Vagina (tissue), 2 donors: Measurements from ENCODE around the gene INTS3. TPM values are rescaled to one million over a fixed set of nuclear protein-coding genes. Genes with fewer than 3 reads are reported as not detected.
A peak's percentile ranks its signal among the peaks of the same experiment; 100 is the strongest.

Experiments used
- DNase-seq, 2 donors: peaks; one replicate each; pipeline ENCODE4 v3.0.0-alpha.2; 2017; ENCODE audit errors: extremely low spot score in 2 of 2
- H3K27ac ChIP-seq: fragments of 200-600 bp; sonication (generic); one replicate; pipeline ENCODE4 v1.5.1; 2019
- H3K27me3 ChIP-seq: fragments of 200-600 bp; sonication (generic); one replicate; pipeline ENCODE4 v1.5.1; 2019
- H3K36me3 ChIP-seq, 2 donors: fragments of 200-600 bp; sonication (generic); one replicate each; pipeline ENCODE4 v1.5.1; 2017 to 2019
- H3K4me1 ChIP-seq: fragments of 200-600 bp; sonication (generic); one replicate; pipeline ENCODE4 v1.5.1; 2019
- H3K4me3 ChIP-seq, 2 donors: fragments of 200-600 bp; sonication (generic); 1 replicate in 1 of 2; 2 replicates in 1 of 2; pipeline ENCODE4 v1.5.1; 2016 to 2019
- H3K9me3 ChIP-seq: fragments of 200-600 bp; sonication (generic); one replicate; pipeline ENCODE4 v1.5.1; 2019
- POLR2A ChIP-seq, 2 donors: fragments of 450-650 bp; IDR thresholded peaks; one replicate each; pipeline ENCODE4 v1.6.1; 2017; ENCODE audit warnings: antibody characterized with exemption in 2 of 2, mild to moderate bottlenecking in 2 of 2, moderate library complexity in 2 of 2
- POLR2AphosphoS5 ChIP-seq, 2 donors: sonication (generic); formaldehyde crosslinking; IDR thresholded peaks; one replicate each; pipeline ENCODE4 v1.9.0; 2017; ENCODE audit warnings: antibody characterized with exemption in 2 of 2, mild to moderate bottlenecking in 2 of 2, low read depth in 1 of 2; ENCODE audit not compliant: insufficient read depth in 1 of 2
- intact Hi-C: fragments of 100-400 bp; cut with DNase I; formaldehyde crosslinking; loops from one replicate; pipeline ENCODE4 v1.15.1; 2023
- total RNA-seq: library from RNA; depleted of rRNA; stranded (reverse); fragments of >200 nt; gene quantifications from one replicate; pipeline ENCODE4 v1.2.3, GENCODE V29; 2016
- TF ChIP-seq, protein P1 (sequence below), 3 experiments: fragments of 450-650 bp in 2 of 3; fragments of 200-600 bp in 1 of 3; sonication (generic) in 1 of 3; IDR thresholded peaks; one replicate each; pipeline ENCODE4 v1.5.1; 2017 to 2019; ENCODE audit warnings: antibody characterized with exemption in 3 of 3, mild to moderate bottlenecking in 2 of 3, moderate library complexity in 2 of 3

The INTS3 gene
- total RNA-seq, 1 donor from 2014 or later = 45.9 TPM

DNA sequence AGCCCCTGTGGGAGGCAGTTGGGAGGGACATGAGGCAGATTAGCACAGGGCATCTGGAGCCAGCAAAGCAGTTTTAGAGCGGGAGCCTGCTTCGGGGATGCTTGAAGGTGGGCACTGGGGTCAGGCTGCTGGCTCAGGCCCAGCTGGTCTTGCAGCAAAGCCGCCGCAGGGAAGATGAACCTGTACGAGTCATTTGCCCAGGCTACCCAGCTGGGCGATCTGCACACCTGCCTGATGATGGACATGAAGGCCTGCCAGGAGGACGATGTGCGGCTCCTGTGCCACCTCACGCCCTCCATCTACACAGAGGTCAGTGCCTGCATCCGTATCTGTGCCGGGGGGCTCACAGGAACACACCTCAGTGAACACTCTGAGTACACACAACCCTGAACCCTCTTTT lies 39.7 kb downstream of the INTS3 start:
- TF ChIP-seq POLR2A (IDR thresholded peaks at IDR 0.05) = no peak
- no peak for TF ChIP-seq POLR2AphosphoS5 (IDR thresholded peaks at IDR 0.05; ENCODE audit: insufficient read depth in 1 of 2, low read depth in 1 of 2)
- TF ChIP-seq, protein P1, sequence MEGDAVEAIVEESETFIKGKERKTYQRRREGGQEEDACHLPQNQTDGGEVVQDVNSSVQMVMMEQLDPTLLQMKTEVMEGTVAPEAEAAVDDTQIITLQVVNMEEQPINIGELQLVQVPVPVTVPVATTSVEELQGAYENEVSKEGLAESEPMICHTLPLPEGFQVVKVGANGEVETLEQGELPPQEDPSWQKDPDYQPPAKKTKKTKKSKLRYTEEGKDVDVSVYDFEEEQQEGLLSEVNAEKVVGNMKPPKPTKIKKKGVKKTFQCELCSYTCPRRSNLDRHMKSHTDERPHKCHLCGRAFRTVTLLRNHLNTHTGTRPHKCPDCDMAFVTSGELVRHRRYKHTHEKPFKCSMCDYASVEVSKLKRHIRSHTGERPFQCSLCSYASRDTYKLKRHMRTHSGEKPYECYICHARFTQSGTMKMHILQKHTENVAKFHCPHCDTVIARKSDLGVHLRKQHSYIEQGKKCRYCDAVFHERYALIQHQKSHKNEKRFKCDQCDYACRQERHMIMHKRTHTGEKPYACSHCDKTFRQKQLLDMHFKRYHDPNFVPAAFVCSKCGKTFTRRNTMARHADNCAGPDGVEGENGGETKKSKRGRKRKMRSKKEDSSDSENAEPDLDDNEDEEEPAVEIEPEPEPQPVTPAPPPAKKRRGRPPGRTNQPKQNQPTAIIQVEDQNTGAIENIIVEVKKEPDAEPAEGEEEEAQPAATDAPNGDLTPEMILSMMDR (IDR thresholded peaks at IDR 0.05) = no peak
- H3K27ac ChIP-seq = no peak overlapping the region
- H3K4me1 ChIP-seq = peaks cover 11% of the 10 kb centered on the region
- no peak overlapping the region for H3K4me3 ChIP-seq
- DNase-seq = no peak
- H3K27me3 ChIP-seq = no peaks in the 10 kb centered on the region
- no peaks in the 10 kb centered on the region for H3K9me3 ChIP-seq
- peaks cover 0 to 73% of the 10 kb centered on the region in 2 donors for H3K36me3 ChIP-seq
- intact Hi-C loops = no loop called here

DNA sequence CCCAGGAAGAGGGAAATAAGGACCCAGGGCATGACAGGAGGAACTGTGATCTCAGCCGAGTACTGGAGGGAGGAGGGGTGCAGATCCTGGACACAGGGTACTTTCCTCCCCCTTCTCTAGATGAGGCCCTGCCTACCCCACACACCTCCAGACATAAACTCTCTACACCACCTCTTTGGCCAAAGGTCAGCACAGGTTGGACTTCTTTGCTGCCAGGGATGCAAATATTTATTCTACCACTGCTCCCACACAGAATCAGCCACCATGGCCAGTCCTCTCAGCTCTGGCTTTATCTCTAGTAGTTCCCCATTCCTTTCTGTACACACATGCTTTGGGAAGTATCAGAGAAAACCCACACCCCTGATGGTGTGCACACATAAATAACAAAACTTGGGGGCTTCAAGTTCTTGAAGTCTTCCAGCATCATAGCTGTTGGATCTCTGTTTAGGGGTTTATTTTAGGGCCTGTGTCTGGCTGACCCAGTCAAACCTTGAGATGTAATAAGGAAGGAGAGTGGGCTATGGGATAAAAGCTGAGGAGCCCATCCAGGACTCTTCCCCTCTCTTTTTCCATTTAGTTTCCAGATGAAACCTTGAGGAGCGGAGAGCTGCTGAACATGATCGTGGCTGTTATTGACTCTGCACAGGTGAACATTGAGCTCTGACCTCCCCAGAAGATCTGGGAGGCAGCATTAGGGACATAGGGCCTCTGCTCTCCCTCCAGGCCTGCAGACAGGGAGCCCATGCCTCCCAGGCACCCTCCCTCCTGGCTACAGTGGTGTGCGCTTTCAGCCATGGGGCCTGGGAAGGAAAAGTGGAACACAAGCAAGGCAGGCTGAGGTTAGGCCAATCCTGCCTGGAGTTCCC lies 40.7 kb downstream of the INTS3 start:
- peaks cover 0 to 66% of the 10 kb centered on the region in 2 donors for H3K36me3 ChIP-seq

DNA sequence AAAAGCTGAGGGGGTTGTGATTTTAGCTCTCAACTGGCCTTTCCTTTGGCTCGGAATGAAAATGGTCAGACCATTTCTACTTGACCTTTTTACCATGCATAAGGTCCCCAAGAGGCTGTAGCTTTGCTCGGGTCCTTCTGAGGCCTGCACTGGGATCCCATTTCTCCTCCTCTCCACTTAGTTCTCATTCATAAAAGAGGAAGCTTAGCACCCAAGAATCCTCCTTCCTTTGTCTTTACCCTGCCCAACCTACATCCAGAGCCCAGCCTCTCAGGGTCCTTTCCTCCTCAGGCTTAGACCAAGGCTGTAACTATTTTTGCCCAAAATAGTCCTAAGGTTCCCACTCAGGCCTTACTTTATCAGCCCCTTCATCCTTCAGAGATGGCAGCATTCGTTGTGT lies 41.4 kb downstream of the INTS3 start:
- Histone ChIP-seq H3K9me3 (no peaks in the 10 kb centered on the region), H3K27ac (no peak overlapping the region), H3K36me3 (peaks cover 0 to 62% of the 10 kb centered on the region in 2 donors), H3K27me3 (no peaks in the 10 kb centered on the region), H3K4me1 (peaks cover 20% of the 10 kb centered on the region), H3K4me3 (no peak overlapping the region)
- no peak for DNase-seq
- intact Hi-C loops = no loop called here
- TF ChIP-seq POLR2AphosphoS5 (IDR thresholded peaks at IDR 0.05; ENCODE audit: insufficient read depth in 1 of 2, low read depth in 1 of 2) (no peak), POLR2A (IDR thresholded peaks at IDR 0.05) (no peak)
- TF ChIP-seq, protein P1 (IDR thresholded peaks at IDR 0.05) = no peak

More for the DNA sequence above, 40.7 kb downstream of the INTS3 start:
- H3K4me1 ChIP-seq = peaks cover 13% of the 10 kb centered on the region
- no peak overlapping the region for H3K4me3 ChIP-seq
- intact Hi-C loops = no loop called here
- no peaks in the 10 kb centered on the region for H3K9me3 ChIP-seq
- no peak overlapping the region for H3K27ac ChIP-seq
- DNase-seq = no peak
- TF ChIP-seq, protein P1 (IDR thresholded peaks at IDR 0.05) = no peak
- TF ChIP-seq POLR2AphosphoS5 (IDR thresholded peaks at IDR 0.05; ENCODE audit: insufficient read depth in 1 of 2, low read depth in 1 of 2) = no peak
- TF ChIP-seq POLR2A (IDR thresholded peaks at IDR 0.05) = no peak
- no peaks in the 10 kb centered on the region for H3K27me3 ChIP-seq

DNA sequence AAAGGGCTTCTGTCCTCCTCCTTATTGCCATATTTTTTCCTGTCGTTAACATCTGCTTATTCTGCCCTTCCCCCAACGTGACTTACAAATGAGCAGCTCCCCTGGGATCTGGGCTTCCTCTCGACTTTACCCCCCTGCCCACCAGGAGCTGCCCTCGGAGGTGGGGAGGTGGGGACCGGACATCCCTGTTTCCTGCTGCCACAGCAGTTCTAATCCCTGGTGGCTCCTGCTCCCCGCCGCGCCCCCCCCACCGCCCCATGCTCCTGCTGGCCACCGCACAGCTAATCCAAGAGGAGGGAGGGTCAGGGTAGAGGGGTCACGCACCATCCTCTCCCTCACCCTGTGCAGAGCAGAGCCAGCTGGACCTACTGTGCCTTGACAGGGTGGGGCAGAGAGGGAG lies 42.9 kb downstream of the INTS3 start:
- intact Hi-C loops = loop anchor here (5.0 kb wide), 1 partner anchor 93 kb away; the partner anchor contains the start of gene NPR1

More for the DNA sequence above, 42.9 kb downstream of the INTS3 start:
- DNase-seq = no peak
- H3K4me1 ChIP-seq = peaks cover 30% of the 10 kb centered on the region
- H3K36me3 ChIP-seq = peaks cover 0 to 47% of the 10 kb centered on the region in 2 donors
- no peak overlapping the region for H3K4me3 ChIP-seq
- no peaks in the 10 kb centered on the region for H3K9me3 ChIP-seq
- TF ChIP-seq, protein P1 (IDR thresholded peaks at IDR 0.05) = no peak
- TF ChIP-seq POLR2AphosphoS5 (IDR thresholded peaks at IDR 0.05; ENCODE audit: insufficient read depth in 1 of 2, low read depth in 1 of 2) = no peak
- TF ChIP-seq POLR2A (IDR thresholded peaks at IDR 0.05) = no peak
- peak overlapping the region; percentile 2 for H3K27ac ChIP-seq
- no peaks in the 10 kb centered on the region for H3K27me3 ChIP-seq
